HepG2 (cell line): ENCODE data around the gene IMP3. TPM values are rescaled to one million over a fixed set of nuclear protein-coding genes. Genes with fewer than 3 reads are reported as not detected.
A peak's percentile ranks its signal among the peaks of the same experiment; 100 is the strongest.

Experiments
- HNF4A ChIP-seq: sonication (generic); formaldehyde crosslinking; IDR thresholded peaks from 2 replicates; pipeline ENCODE4 v1.4.0; 2020; ENCODE audit warnings: missing genetic modification reagents
- KDM2A ChIP-seq: sonication (generic); formaldehyde crosslinking; IDR thresholded peaks from 2 replicates; pipeline ENCODE4 v1.4.0; 2020; ENCODE audit warnings: low read depth, missing genetic modification reagents, borderline replicate concordance
- MYC ChIP-seq: sonication (generic); formaldehyde crosslinking; IDR thresholded peaks from 2 replicates; pipeline ENCODE4 v1.9.0; 2021; ENCODE audit warnings: missing genetic modification reagents, borderline replicate concordance
- PATZ1 ChIP-seq: sonication (generic); formaldehyde crosslinking; IDR thresholded peaks from 2 replicates; pipeline ENCODE4 v1.4.0; 2020; ENCODE audit warnings: missing genetic modification reagents
- RCOR2 ChIP-seq: IDR thresholded peaks from 2 replicates; pipeline ENCODE4 v1.6.1; 2016; ENCODE audit warnings: missing biosample characterization, missing genetic modification reagents
- SNAPC2 ChIP-seq: sonication (generic); formaldehyde crosslinking; IDR thresholded peaks from 2 replicates; pipeline ENCODE4 v1.8.1; 2022; ENCODE audit warnings: mild to moderate bottlenecking, missing genetic modification reagents
- SP5 ChIP-seq: IDR thresholded peaks from 2 replicates; pipeline ENCODE4 v1.6.1; 2016; ENCODE audit warnings: low read depth, borderline replicate concordance
- TBL1XR1 ChIP-seq: fragments of 150-350 bp; IDR thresholded peaks from 2 replicates; pipeline ENCODE4 v1.6.1; 2014; ENCODE audit warnings: borderline replicate concordance, low read length; ENCODE audit not compliant: partially characterized antibody
- TGIF2 ChIP-seq: IDR thresholded peaks from 2 replicates; pipeline ENCODE4 v1.6.1; 2016; ENCODE audit warnings: control low read depth, missing compliant biosample characterization
- XRCC5 ChIP-seq: fragments of 200-400 bp; formaldehyde crosslinking; optimal IDR thresholded peaks from 2 replicates; pipeline ENCODE3; 2017; ENCODE audit warnings: mild to moderate bottlenecking, low read length
- YEATS4 ChIP-seq: sonication (generic); formaldehyde crosslinking; IDR thresholded peaks from 2 replicates; pipeline ENCODE4 v1.4.0; 2020; ENCODE audit warnings: missing genetic modification reagents, borderline replicate concordance
- ZBTB8A ChIP-seq: sonication (generic); formaldehyde crosslinking; IDR thresholded peaks from 2 replicates; pipeline ENCODE4 v1.4.0; 2020; ENCODE audit warnings: mild to moderate bottlenecking, low read depth, missing genetic modification reagents, borderline replicate concordance
- ZNF572 ChIP-seq: sonication (generic); formaldehyde crosslinking; IDR thresholded peaks from 2 replicates; pipeline ENCODE4 v1.5.1; 2020; ENCODE audit warnings: mild to moderate bottlenecking, missing genetic modification reagents
- ZNF713 ChIP-seq: sonication (generic); formaldehyde crosslinking; IDR thresholded peaks from 2 replicates; pipeline ENCODE4 v1.4.0; 2020; ENCODE audit warnings: mild to moderate bottlenecking, missing genetic modification reagents
- ZSCAN30 ChIP-seq: sonication (generic); formaldehyde crosslinking; IDR thresholded peaks from 2 replicates; pipeline ENCODE4 v1.5.0; 2020; ENCODE audit warnings: mild to moderate bottlenecking, missing genetic modification reagents
- polyA plus RNA-seq, 8 experiments: library from polyadenylated mRNA; depleted of rRNA in 3 of 8; stranded (reverse) in 7 of 8; unstranded in 1 of 8; fragments of >200 nt; fragmentation: Illumina TruSeq in 4 of 8; extraction: Trizol in 4 of 8; gene quantifications; 2 replicates each; pipeline versions ENCODE4 v1.2.1 to v1.2.3, GENCODE V29; 2011 to 2016; ENCODE audit warnings: low read depth in 4 of 8, missing spikeins in 1 of 8, mixed read lengths in 1 of 8; ENCODE audit not compliant: insufficient read depth in 1 of 8
- total RNA-seq, 5 experiments: library from RNA; depleted of rRNA; stranded (reverse); fragments of >200 nt; fragmentation: Illumina TruSeq; extraction: Trizol; gene quantifications; 2 replicates each; pipeline ENCODE4 v1.2.3, GENCODE V29; 2016; ENCODE audit warnings: low read depth in 1 of 5
- TF ChIP-seq, protein P1 (sequence below): sonication (generic); formaldehyde crosslinking; IDR thresholded peaks from 2 replicates; pipeline ENCODE4 v1.4.0; 2020; ENCODE audit warnings: missing genetic modification reagents, borderline replicate concordance
- TF ChIP-seq, protein P2 (sequence below): IDR thresholded peaks from 2 replicates; pipeline ENCODE4 v1.6.1; 2018; ENCODE audit warnings: missing genetic modification reagents, mild to moderate bottlenecking, missing compliant biosample characterization
- TF ChIP-seq, protein P3 (sequence below): sonication (generic); formaldehyde crosslinking; IDR thresholded peaks from 2 replicates; pipeline ENCODE4 v1.8.1; 2022; ENCODE audit warnings: mild to moderate bottlenecking, missing genetic modification reagents
- TF ChIP-seq, protein P4 (sequence below): sonication (generic); formaldehyde crosslinking; IDR thresholded peaks from 2 replicates; pipeline ENCODE4 v1.8.0; 2022; ENCODE audit warnings: missing genetic modification reagents, mild to moderate bottlenecking, moderate library complexity, borderline replicate concordance

The IMP3 gene
- total and polyA plus RNA-seq, 2 of the 13 experiments (the other 11 are each of a cell fraction or from before 2014, with no cell fraction given) = 38.3 to 143 TPM

GRCh38 chr15:75650908-75651809 is 11.1 kb upstream of the IMP3 start (continued):
- TF ChIP-seq ZNF713 (CRISPR knock-in tag) = peak; percentile 38; the same call in 1 of the 2 replicates
- TF ChIP-seq, protein P1, sequence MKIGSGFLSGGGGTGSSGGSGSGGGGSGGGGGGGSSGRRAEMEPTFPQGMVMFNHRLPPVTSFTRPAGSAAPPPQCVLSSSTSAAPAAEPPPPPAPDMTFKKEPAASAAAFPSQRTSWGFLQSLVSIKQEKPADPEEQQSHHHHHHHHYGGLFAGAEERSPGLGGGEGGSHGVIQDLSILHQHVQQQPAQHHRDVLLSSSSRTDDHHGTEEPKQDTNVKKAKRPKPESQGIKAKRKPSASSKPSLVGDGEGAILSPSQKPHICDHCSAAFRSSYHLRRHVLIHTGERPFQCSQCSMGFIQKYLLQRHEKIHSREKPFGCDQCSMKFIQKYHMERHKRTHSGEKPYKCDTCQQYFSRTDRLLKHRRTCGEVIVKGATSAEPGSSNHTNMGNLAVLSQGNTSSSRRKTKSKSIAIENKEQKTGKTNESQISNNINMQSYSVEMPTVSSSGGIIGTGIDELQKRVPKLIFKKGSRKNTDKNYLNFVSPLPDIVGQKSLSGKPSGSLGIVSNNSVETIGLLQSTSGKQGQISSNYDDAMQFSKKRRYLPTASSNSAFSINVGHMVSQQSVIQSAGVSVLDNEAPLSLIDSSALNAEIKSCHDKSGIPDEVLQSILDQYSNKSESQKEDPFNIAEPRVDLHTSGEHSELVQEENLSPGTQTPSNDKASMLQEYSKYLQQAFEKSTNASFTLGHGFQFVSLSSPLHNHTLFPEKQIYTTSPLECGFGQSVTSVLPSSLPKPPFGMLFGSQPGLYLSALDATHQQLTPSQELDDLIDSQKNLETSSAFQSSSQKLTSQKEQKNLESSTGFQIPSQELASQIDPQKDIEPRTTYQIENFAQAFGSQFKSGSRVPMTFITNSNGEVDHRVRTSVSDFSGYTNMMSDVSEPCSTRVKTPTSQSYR (CRISPR knock-in tag) = peak; percentile 88
- TF ChIP-seq, protein P2, sequence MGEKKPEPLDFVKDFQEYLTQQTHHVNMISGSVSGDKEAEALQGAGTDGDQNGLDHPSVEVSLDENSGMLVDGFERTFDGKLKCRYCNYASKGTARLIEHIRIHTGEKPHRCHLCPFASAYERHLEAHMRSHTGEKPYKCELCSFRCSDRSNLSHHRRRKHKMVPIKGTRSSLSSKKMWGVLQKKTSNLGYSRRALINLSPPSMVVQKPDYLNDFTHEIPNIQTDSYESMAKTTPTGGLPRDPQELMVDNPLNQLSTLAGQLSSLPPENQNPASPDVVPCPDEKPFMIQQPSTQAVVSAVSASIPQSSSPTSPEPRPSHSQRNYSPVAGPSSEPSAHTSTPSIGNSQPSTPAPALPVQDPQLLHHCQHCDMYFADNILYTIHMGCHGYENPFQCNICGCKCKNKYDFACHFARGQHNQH (CRISPR knock-in tag) = peak; percentile 82; the same call in 1 of the 2 replicates
- TF ChIP-seq RCOR2 (CRISPR knock-in tag) = peak; percentile 43; the same call in 1 of the 2 replicates
- 0 out of 2 replicates have a peak, but pooled peaks have one; percentile 46 for TF ChIP-seq ZNF572 (CRISPR knock-in tag)
- peak; percentile 83 for TF ChIP-seq MYC (CRISPR knock-in tag)
- peak; percentile 78 for TF ChIP-seq XRCC5
- no peak for TF ChIP-seq TBL1XR1
- TF ChIP-seq SNAPC2 (CRISPR knock-in tag) = no peak
- TF ChIP-seq, protein P3, sequence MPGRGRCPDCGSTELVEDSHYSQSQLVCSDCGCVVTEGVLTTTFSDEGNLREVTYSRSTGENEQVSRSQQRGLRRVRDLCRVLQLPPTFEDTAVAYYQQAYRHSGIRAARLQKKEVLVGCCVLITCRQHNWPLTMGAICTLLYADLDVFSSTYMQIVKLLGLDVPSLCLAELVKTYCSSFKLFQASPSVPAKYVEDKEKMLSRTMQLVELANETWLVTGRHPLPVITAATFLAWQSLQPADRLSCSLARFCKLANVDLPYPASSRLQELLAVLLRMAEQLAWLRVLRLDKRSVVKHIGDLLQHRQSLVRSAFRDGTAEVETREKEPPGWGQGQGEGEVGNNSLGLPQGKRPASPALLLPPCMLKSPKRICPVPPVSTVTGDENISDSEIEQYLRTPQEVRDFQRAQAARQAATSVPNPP (CRISPR knock-in tag) = no peak
- peak; percentile 50; the same call in 1 of the 2 replicates for TF ChIP-seq YEATS4 (CRISPR knock-in tag)
- no peak for TF ChIP-seq ZBTB8A (CRISPR knock-in tag)
- peak; percentile 65; the same call in 1 of the 2 replicates for TF ChIP-seq KDM2A (CRISPR knock-in tag)
- TF ChIP-seq PATZ1 (CRISPR knock-in tag) = peak; percentile 95
- TF ChIP-seq ZSCAN30 (CRISPR knock-in tag) = no peak
- TF ChIP-seq TGIF2 (CRISPR knock-in tag) = no peak
- TF ChIP-seq HNF4A (CRISPR knock-in tag) = peak; percentile 72
- TF ChIP-seq, protein P4, sequence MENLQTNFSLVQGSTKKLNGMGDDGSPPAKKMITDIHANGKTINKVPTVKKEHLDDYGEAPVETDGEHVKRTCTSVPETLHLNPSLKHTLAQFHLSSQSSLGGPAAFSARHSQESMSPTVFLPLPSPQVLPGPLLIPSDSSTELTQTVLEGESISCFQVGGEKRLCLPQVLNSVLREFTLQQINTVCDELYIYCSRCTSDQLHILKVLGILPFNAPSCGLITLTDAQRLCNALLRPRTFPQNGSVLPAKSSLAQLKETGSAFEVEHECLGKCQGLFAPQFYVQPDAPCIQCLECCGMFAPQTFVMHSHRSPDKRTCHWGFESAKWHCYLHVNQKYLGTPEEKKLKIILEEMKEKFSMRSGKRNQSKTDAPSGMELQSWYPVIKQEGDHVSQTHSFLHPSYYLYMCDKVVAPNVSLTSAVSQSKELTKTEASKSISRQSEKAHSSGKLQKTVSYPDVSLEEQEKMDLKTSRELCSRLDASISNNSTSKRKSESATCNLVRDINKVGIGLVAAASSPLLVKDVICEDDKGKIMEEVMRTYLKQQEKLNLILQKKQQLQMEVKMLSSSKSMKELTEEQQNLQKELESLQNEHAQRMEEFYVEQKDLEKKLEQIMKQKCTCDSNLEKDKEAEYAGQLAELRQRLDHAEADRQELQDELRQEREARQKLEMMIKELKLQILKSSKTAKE (CRISPR knock-in tag) = peak; percentile 88
- 0 out of 2 replicates have a peak, but pooled peaks have one; percentile 12 for TF ChIP-seq SP5
